ENCODE measurements around the gene TMEM131. TPM values are rescaled to one million over a fixed set of nuclear protein-coding genes. Genes with fewer than 3 reads are reported as not detected.

Gene TMEM131
- total and polyA plus RNA-seq, 7 donors = 4.8 to 37.5 (median 24.3) TPM

- no peak for DNase-seq
- Histone ChIP-seq H3K4me1 (peaks cover 0 to 10% (median 6%) of the 10 kb centered on the region in 4 donors), H3K9me3 (no peaks in the 10 kb centered on the region), H3K27me3 (no peaks in the 10 kb centered on the region), H3K4me3 (no peak overlapping the region), H3K36me3 (peaks cover 0 to 12% (median 0%) of the 10 kb centered on the region in 4 donors), H3K27ac (no peak overlapping the region)
- intact Hi-C loops (cut with DNase I) = no loop called here
- WGBS, 2 donors = 66 to 79% methylated on average over 4 of the region's 4 CpGs
- TF ChIP-seq CTCF (IDR thresholded peaks at IDR 0.05) = no peak
- TF ChIP-seq POLR2A (IDR thresholded peaks at IDR 0.05) = no peak
- no peak for TF ChIP-seq EP300 (IDR thresholded peaks at IDR 0.05)
- TF ChIP-seq POLR2AphosphoS5 (IDR thresholded peaks at IDR 0.05) = no peak
These were observed 84.4 kb downstream of the TMEM131 start for GRCh38 chr2:97911206-97911921.

- TF ChIP-seq POLR2A (IDR thresholded peaks at IDR 0.05) (no peak), EP300 (IDR thresholded peaks at IDR 0.05) (no peak), CTCF (IDR thresholded peaks at IDR 0.05) (no peak), POLR2AphosphoS5 (IDR thresholded peaks at IDR 0.05) (no peak)
- intact Hi-C loops (cut with DNase I) = no loop called here
These were observed 85.1 kb downstream of the TMEM131 start for GRCh38 chr2:97910403-97911205.

GRCh38 chr2:97908208-97908676 is 87.5 kb downstream of the TMEM131 start:
- H3K9me3 ChIP-seq = no peaks in the 10 kb centered on the region
- TF ChIP-seq POLR2AphosphoS5 (IDR thresholded peaks at IDR 0.05) (no peak), EP300 (IDR thresholded peaks at IDR 0.05) (no peak)
- peaks cover 0 to 17% (median 0%) of the 10 kb centered on the region in 4 donors for H3K36me3 ChIP-seq
- intact Hi-C loops (cut with DNase I) = no loop called here
- H3K4me1 ChIP-seq = peaks cover 0 to 10% (median 0%) of the 10 kb centered on the region in 4 donors
- no peak overlapping the region for H3K4me3 ChIP-seq
- WGBS, 2 donors = 85 to 94% methylated on average over 6 of the region's 6 CpGs
- H3K27ac ChIP-seq = no peak overlapping the region
- no peak for DNase-seq
- H3K27me3 ChIP-seq = no peaks in the 10 kb centered on the region

More at GRCh38 chr2:97910403-97911205, 85.1 kb downstream of the TMEM131 start:
- no peaks in the 10 kb centered on the region for H3K9me3 ChIP-seq
- no peak overlapping the region for H3K27ac ChIP-seq
- no peak for DNase-seq
- peaks cover 0 to 10% (median 6%) of the 10 kb centered on the region in 4 donors for H3K4me1 ChIP-seq
- WGBS, 2 donors = 88 to 95% methylated on average over 9 of the region's 9 CpGs
- no peak overlapping the region for H3K4me3 ChIP-seq
- H3K27me3 ChIP-seq = no peaks in the 10 kb centered on the region
- peaks cover 0 to 17% (median 0%) of the 10 kb centered on the region in 4 donors for H3K36me3 ChIP-seq

DNA sequence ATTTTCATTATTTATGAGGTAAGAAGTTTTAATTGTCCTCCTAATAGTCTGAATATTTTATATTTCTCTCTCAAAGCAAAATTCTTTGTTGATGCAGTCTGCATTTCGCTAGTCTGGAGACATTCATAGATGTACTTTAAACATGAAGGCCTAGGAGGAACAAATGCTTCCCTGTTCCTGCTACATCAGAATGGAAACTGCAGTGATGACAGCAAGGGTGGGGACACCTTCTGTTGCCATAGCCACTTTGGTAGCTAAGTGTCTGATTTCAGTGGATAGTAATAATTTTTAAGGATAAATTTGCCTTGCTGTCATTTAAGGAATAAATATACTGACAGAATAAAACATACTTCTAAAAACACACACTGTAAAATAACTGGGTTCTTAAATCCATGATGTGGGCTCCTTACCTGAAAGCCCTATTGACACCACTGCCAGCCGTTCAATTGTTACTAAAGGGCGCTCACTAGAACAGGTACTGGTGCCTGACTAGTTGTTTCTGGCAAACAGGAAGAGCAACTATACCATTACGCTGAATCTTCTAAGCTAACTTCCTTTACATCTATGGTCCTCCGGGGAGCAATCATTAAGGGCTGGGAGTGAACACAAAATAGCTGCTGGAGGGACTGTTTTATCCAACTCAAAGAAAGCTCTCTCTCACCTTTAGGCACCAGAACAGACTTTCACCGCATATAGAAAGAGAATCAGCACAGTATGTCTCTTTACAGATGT is 88.2 kb downstream of the TMEM131 start:
- Histone ChIP-seq H3K27ac (no peak overlapping the region), H3K4me1 (peaks cover 0 to 10% (median 0%) of the 10 kb centered on the region in 4 donors), H3K9me3 (no peaks in the 10 kb centered on the region), H3K4me3 (no peak overlapping the region), H3K36me3 (peaks cover 0 to 17% (median 0%) of the 10 kb centered on the region in 4 donors), H3K27me3 (no peaks in the 10 kb centered on the region)
- WGBS, 2 donors = 76 to 92% methylated on average over 6 of the region's 6 CpGs
- no peak for DNase-seq
- TF ChIP-seq POLR2A (IDR thresholded peaks at IDR 0.05) = no peak
- TF ChIP-seq CTCF (IDR thresholded peaks at IDR 0.05) = no peak
- no peak for TF ChIP-seq EP300 (IDR thresholded peaks at IDR 0.05)
- intact Hi-C loops (cut with DNase I) = no loop called here

Data from sigmoid colon (tissue), 7 donors.